ENCODE measurements around the gene SFSWAP.

The SFSWAP gene

DNA sequence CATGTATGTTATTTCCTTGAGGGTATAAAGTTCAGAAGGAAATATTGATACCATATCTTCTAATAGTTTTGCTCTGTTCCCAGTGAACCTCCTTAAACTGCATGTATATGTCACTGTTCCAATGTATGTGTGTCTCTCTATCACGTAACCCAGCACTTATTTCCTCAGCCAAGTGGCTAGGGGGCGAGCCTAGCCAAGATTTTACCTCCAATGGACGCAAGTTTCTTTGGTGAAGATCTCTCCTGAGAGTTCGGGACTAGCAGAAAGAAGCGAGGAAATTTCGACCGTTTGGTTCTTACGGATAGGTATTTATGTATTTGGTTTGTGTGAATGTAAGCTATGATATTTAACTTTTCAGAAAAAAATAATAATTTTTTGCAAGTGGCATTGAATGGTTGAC, 2.5 kb downstream of the SFSWAP start:
- TF ChIP-seq, protein P1, sequence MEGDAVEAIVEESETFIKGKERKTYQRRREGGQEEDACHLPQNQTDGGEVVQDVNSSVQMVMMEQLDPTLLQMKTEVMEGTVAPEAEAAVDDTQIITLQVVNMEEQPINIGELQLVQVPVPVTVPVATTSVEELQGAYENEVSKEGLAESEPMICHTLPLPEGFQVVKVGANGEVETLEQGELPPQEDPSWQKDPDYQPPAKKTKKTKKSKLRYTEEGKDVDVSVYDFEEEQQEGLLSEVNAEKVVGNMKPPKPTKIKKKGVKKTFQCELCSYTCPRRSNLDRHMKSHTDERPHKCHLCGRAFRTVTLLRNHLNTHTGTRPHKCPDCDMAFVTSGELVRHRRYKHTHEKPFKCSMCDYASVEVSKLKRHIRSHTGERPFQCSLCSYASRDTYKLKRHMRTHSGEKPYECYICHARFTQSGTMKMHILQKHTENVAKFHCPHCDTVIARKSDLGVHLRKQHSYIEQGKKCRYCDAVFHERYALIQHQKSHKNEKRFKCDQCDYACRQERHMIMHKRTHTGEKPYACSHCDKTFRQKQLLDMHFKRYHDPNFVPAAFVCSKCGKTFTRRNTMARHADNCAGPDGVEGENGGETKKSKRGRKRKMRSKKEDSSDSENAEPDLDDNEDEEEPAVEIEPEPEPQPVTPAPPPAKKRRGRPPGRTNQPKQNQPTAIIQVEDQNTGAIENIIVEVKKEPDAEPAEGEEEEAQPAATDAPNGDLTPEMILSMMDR (IDR thresholded peaks at IDR 0.05; ENCODE audit: low read depth, low read length, missing control alignments) = no peak
- H3K4me3 ChIP-seq (ENCODE audit: low read depth, low read length) = no peak overlapping the region
- no peak for DNase-seq (ENCODE audit: low read depth)

DNA sequence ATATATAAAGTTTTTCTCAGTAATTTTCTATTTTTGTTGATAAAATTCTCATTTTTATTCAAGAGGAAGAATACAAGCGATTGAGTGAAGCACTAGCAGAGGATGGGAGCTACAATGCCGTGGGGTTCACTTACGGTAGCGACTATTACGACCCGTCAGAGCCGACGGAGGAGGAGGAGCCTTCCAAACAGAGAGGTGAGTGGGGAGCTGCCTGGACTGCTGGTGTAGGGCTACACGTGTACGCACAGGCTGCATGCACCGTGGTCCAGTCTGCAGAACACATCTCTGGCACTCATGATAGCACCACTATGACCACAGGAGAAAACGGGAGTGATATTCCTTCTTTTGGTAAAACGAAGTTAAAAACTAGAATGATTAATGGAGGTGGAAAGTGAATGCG, 3.9 kb downstream of the SFSWAP start:
- no peak for DNase-seq (ENCODE audit: low read depth)
- TF ChIP-seq, protein P1 (IDR thresholded peaks at IDR 0.05; ENCODE audit: low read depth, low read length, missing control alignments) = no peak
- no peak overlapping the region for H3K4me3 ChIP-seq (ENCODE audit: low read depth, low read length)

DNA sequence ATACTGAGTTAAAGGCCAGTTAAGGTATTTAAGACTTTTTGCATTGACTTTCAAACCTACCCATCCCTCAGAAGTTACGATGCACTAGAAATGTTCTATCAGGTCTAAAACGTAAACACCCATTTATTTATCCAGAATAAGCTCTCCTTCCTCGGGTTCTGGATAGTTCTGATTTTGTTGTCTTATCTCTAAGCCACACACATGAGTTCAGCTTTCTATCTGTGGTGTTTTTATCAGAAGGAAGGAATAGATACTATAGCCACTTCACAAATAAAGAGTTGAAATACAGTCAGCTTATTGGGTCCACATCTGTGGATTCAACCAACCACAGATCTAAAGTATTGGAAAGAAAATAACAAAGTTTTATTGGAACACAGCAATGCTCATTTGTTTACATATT, 5.4 kb downstream of the SFSWAP start:
- DNase-seq (ENCODE audit: low read depth) = no peak
- TF ChIP-seq, protein P1 (IDR thresholded peaks at IDR 0.05; ENCODE audit: low read depth, low read length, missing control alignments) = no peak

DNA sequence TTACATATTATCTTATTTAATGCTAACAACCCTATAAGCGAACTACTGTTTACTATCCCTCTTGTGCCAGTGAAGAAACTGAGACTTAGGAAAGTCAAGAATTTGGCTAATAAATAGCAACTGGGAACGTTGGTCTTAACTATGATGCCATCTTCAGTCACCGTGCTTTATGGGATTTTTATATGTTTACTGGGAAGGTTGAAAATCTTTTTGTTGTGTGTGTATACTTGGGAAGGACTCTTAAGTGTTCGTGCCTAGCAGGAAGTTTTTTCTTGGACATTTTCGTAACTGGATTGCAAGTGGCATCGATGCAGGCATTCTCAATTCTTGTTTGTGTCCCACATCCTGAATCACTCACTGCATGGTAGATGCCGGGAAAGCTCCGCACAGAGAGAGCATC, 9.4 kb downstream of the SFSWAP start:
- no peak for DNase-seq (ENCODE audit: low read depth)
- TF ChIP-seq, protein P1 (IDR thresholded peaks at IDR 0.05; ENCODE audit: low read depth, low read length, missing control alignments) = no peak
- no peak overlapping the region for H3K4me3 ChIP-seq (ENCODE audit: low read depth, low read length)

More for the DNA sequence above, 5.4 kb downstream of the SFSWAP start:
- no peak overlapping the region for H3K4me3 ChIP-seq (ENCODE audit: low read depth, low read length)

DNA sequence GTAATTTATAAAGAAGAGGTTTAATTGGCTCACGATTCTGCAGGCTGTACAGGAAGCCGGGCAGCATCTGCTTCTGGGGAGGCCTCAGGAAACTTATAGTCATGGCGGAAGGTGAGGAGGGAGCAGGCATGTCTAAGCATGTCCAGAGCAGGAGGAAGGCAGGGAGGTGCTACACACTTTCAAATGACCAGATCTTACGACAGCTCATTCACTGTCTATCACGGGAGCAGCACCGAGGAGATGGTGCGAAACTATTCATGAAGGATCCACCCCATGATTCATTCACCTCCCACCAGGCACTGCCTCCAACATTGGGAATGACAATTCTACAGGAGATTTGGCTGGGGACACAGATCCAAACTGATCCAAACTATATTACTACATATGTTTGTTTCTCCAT, 10.0 kb downstream of the SFSWAP start:
- H3K4me3 ChIP-seq (ENCODE audit: low read depth, low read length) = no peak overlapping the region

DNA sequence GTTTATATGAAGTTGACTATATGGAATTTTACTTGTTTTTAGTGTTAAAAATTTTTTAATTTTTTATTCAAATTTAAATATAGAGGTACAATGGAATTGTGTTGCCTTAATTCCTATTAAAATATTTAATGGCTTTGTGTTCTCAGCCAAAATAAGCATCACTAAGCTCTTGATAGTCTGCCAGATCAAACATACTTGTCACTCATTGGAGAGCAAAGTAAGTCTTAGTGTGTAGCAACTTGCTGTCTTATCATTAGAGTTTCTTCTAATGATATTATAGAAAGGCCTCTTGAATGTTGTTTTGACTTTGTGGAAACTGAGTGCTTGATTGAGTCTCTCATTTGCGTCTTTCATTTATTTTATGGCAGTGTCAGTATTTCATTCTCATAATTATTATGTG, 10.7 kb downstream of the SFSWAP start:
- no peak for DNase-seq (ENCODE audit: low read depth)
- no peak overlapping the region for H3K4me3 ChIP-seq (ENCODE audit: low read depth, low read length)
- TF ChIP-seq, protein P1 (IDR thresholded peaks at IDR 0.05; ENCODE audit: low read depth, low read length, missing control alignments) = no peak

More for the DNA sequence above, 10.0 kb downstream of the SFSWAP start:
- no peak for DNase-seq (ENCODE audit: low read depth)
- TF ChIP-seq, protein P1 (IDR thresholded peaks at IDR 0.05; ENCODE audit: low read depth, low read length, missing control alignments) = no peak

DNA sequence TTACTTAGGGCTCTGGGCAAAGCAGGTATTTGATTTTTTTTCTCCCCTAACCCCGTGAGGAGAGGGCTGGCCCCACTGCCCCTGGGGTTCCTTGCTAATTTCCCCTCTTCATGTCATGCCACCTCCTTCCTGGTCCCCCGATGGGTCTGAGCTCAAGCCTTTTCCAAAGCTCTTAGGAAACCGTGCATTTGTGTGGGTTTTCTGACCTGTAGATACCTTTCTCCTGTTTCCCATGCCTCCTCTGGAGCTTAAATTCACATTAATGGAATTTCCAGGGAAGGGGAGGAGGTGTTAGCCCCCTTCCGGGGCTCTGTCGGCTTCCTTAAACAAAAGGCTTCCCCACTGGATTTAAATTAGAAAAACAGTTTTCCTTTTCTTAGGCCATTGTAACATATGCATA, 12.6 kb downstream of the SFSWAP start:
- DNase-seq (ENCODE audit: low read depth) = no peak
- no peak overlapping the region for H3K4me3 ChIP-seq (ENCODE audit: low read depth, low read length)
- TF ChIP-seq, protein P1 (IDR thresholded peaks at IDR 0.05; ENCODE audit: low read depth, low read length, missing control alignments) = no peak

All from GM12864 (cell line).